AG04449 (cell line): ENCODE data around the gene EOLA2.
"Not testable (repeated sequence)": the region's sequence is repeated elsewhere in the genome, so short reads cannot be mapped to it uniquely, and the experiment has no call there.

Experiments
- CTCF ChIA-PET: fragments of 350-600 bp; formaldehyde crosslinking; extraction: SDS; loops from one replicate; lab custom pipeline; 2021; ENCODE audit warnings: antibody characterized with exemption; lab: Yijun Ruan, JAX
- POLR2A ChIA-PET: fragments of 400-600, 350-600 bp; formaldehyde crosslinking; extraction: SDS; loops from one replicate; lab custom pipeline; 2020; ENCODE audit warnings: antibody characterized with exemption, inconsistent platforms; lab: Yijun Ruan, JAX
- DNase-seq: peaks from one replicate; pipeline ENCODE4 v3.0.0-alpha.2; 2010; ENCODE audit warnings: low read depth, low spot score
- H3K4me3 ChIP-seq: 2 replicates; pipeline ENCODE4 v1.5.1; 2011; ENCODE audit warnings: low read depth, mild to moderate bottlenecking, control low read depth, low read length
- TF ChIP-seq, protein P1 (sequence below): IDR thresholded peaks from one replicate; pipeline ENCODE4 v1.5.1; 2011; ENCODE audit warnings: mild to moderate bottlenecking, moderate library complexity, low read length, control low read depth, inconsistent platforms; ENCODE audit not compliant: insufficient read depth; ENCODE audit errors: missing control alignments

Gene EOLA2

DNA sequence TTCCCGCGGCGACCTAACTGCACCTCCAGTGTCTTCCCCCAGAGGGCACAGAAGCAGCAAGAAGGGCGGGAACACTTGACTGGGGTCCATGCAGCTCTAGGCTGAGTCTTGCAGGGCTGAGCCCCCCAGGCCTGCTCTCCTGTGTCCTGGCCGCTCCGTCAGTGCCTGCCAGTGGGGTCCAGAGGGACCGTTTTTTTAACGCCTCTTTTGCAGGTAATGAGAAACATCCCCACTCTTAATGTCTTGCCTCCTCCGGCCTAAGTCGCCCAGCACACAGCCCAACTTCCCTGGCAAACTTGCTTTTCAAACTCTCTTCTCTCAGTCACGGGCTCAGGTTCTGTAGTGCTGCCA lies 2.4 kb upstream of the EOLA2 start:
- POLR2A ChIA-PET: interaction anchor here (0.9 kb wide), 1 partner anchor 401 kb away, joined by 3 read pairs; no protein-coding TSS in a partner anchor
- CTCF ChIA-PET: interaction anchor here (0.9 to 1.3 kb wide), 2 partner anchors 647 to 741 kb away, joined by 3 to 5 read pairs; no protein-coding TSS in a partner anchor
- DNase-seq: not testable (repeated sequence)
- H3K4me3 ChIP-seq: peak overlapping the region; percentile 33
- TF ChIP-seq, protein P1, sequence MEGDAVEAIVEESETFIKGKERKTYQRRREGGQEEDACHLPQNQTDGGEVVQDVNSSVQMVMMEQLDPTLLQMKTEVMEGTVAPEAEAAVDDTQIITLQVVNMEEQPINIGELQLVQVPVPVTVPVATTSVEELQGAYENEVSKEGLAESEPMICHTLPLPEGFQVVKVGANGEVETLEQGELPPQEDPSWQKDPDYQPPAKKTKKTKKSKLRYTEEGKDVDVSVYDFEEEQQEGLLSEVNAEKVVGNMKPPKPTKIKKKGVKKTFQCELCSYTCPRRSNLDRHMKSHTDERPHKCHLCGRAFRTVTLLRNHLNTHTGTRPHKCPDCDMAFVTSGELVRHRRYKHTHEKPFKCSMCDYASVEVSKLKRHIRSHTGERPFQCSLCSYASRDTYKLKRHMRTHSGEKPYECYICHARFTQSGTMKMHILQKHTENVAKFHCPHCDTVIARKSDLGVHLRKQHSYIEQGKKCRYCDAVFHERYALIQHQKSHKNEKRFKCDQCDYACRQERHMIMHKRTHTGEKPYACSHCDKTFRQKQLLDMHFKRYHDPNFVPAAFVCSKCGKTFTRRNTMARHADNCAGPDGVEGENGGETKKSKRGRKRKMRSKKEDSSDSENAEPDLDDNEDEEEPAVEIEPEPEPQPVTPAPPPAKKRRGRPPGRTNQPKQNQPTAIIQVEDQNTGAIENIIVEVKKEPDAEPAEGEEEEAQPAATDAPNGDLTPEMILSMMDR: peak; percentile 73

DNA sequence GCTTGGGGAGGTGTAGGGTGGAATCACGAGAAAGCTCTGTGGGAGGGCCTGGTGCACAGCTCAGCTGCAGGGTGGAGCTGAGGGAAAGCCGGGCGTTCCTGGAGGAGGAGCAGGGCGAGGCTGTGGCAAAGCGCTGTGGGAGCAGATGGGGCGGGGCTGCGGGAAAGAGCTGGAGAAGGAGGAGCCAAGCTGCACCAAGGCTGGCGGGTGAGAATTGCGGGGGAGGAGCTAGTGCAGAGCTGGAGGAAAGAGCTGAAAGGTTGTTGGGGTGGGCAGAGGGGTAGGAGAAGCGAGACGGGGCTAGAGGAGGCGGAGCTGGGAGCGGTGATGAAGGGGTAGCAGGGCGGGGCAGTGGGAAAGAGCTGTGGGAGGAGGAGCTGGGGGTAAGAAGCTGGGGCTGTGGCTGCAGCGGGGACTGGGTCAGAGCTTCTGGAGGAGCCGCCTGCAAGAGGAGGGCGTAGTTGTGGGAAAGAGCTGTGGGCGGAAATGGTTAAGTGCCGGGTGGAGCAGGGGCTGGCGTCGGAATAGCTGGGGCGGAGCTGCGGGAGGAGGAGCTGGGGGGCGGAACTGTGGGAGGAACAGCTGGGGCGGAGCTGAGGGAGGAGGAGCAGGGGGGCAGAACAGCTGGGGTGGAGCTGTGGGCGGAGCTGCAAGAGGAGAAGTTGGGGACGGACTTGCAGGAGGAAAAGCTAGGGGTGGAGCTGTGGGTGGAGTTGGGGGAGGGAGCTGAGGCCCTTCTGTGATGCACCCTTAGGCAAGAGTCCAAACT lies 1.8 kb upstream of the EOLA2 start:
- TF ChIP-seq, protein P1: no peak
- CTCF ChIA-PET: interaction anchor here (0.9 to 1.3 kb wide), 3 partner anchors 547 to 742 kb away, joined by 3 to 5 read pairs (median 3); no protein-coding TSS in a partner anchor
- H3K4me3 ChIP-seq: peak overlapping the region; percentile 63
- DNase-seq: peak; percentile 95
- POLR2A ChIA-PET: interaction anchor here (0.6 to 0.9 kb wide), 3 partner anchors 400 to 435 kb away, joined by 3 read pairs; partner anchors contain the start of gene IDS

DNA sequence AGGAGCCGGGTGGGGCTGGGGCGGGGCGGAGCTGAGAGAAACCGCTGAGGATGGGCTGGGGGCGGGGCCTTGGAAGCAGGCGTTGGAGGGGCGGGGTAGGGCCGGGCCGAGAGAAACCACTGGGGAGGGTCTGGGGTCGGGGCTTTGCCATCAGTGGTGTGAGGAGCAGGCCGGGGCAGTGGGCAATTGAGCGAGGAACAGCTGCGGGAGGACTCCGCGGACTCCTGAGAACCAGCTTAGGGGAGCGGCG lies 1.3 kb upstream of the EOLA2 start:
- TF ChIP-seq, protein P1: no peak
- no peak for DNase-seq
- CTCF ChIA-PET: interaction anchor here (1.0 to 1.8 kb wide), 2 partner anchors 548 to 649 kb away, joined by 3 to 7 read pairs; no protein-coding TSS in a partner anchor
- POLR2A ChIA-PET: interaction anchor here (0.6 to 0.9 kb wide), 4 partner anchors 400 to 641 kb away, joined by 3 read pairs; partner anchors contain the start of gene IDS
- H3K4me3 ChIP-seq: peak overlapping the region; percentile 63

DNA sequence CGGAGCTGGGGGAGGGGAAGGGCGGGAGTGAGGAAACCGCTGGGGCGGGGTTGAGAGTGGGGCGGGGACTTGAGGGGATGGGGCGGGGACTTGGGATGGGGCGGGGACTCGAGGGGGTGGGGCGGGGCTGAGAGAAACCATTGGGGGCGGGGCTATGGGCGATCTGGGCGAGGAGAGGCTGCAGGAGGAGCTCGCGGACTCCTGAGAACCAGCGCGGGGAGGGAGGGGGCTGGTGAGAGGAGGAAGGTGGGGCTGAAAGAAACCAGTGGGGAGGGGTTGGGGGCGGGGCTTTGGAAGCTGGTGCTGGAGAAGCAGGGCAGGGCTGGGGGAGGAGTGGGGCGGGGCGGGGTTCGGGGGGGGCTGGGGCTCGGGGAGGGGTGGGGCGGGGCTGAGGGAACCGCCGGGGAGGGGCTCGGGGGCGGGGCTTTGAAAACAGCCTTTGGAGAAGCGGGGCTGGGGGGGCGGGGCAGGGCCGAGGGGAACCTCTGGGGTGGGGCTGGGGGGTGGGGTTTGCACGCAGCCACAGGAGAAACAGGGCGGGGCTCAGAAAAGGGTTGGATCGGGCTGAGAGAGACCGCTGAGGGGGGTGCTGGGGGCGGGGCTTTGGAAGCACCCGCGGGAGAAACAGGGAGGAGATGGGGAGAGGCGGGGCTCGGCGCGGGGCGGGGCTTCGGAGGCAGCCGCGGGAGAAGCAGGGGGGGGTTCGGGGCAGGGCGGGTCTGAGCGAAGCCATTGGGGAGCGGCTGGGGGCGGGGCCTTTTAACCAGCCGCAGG lies 777 bp upstream of the EOLA2 start:
- CTCF ChIA-PET: interaction anchor here (1.0 to 2.1 kb wide), 8 partner anchors 23 to 785 kb away, joined by 3 to 7 read pairs (median 3); no protein-coding TSS in a partner anchor
- POLR2A ChIA-PET: interaction anchor here (0.6 to 0.9 kb wide), 2 partner anchors 434 to 642 kb away, joined by 3 read pairs; partner anchors contain the start of gene IDS
- TF ChIP-seq, protein P1: no peak
- peak overlapping the region; percentile 79 for H3K4me3 ChIP-seq
- peak; percentile 55 for DNase-seq

DNA sequence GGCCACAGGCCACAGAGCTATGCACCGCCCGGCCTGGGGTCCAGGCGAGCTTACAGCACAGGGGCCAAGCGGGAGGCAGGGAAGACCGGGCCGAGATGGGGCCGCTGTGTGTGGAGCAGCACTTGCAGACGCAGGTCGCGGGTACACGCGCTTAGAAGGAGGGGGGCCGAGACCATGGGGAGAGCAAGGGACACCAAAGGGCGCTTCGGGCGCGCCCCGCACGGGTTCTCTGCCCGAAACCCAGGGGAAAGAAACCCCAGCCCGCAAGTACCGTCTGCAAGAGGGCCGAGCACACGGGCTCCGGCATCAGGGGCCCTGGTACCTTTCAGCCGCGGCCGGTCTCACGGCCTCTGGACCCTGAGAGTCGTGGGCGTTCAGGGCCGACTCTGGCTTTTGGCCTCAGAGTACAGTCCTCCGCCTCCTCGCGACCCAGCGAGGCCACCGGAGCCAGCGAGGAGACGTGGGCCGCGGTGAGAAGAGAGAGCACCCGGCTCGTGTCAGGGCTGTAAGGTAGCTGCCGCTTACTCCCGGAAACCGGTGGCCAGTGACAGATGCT lies 342 bp downstream of the EOLA2 start:
- ChIA-PET POLR2A (no interaction called here), CTCF (interaction anchor here (1.0 to 2.1 kb wide), 7 partner anchors 22 to 786 kb away, joined by 3 to 7 read pairs (median 3); no protein-coding TSS in a partner anchor)
- TF ChIP-seq, protein P1: no peak

DNA sequence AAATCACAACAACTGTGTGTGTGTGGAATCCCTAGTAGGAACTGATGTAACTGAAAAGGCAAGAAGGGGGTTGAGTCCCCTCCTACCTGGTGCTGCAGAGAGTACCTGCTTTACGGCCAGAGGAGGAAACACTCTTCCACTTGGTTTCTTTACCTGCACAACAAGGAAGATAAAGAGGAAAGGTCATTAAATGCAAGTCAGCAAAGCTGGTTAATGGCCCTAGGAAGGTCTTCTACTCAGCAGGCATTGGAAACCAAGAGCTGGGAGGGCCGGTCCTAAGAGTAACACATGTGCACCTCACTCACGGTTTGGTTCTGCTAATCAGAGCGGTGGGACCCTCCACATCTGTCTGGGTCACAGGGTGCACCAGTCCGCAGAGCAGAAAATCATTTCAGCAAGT lies 963 bp downstream of the EOLA2 start:
- DNase-seq, POLR2A ChIA-PET: not testable (repeated sequence)
- CTCF ChIA-PET: interaction anchor here (2.1 kb wide), 1 partner anchor 33 kb away, joined by 6 read pairs; no protein-coding TSS in a partner anchor
- peak overlapping the region; percentile 79 for H3K4me3 ChIP-seq

More for the DNA sequence above, 342 bp downstream of the EOLA2 start:
- peak overlapping the region; percentile 79 for H3K4me3 ChIP-seq
- no peak for DNase-seq

DNA sequence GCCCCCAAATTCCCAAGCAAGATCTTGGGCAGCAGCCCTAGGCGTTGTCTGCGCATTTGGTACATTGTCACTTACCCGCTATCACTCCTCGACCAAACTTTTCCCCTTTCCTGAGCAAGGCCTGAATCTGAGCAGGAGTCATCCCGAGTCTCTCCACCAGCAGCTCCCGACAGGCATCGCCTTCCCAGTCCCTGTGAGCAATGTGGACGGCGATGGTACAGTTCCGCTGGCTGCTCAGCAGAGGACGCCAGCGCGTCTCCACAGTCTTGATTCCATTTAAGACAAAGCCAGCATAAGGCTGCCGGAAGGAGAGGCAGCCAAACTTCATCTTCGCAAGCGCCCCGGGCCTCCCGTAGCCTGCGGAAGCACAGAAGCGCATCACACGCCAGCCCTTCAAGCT lies 4.7 kb downstream of the EOLA2 start:
- DNase-seq, CTCF ChIA-PET, POLR2A ChIA-PET, H3K4me3 ChIP-seq: not testable (repeated sequence)

DNA sequence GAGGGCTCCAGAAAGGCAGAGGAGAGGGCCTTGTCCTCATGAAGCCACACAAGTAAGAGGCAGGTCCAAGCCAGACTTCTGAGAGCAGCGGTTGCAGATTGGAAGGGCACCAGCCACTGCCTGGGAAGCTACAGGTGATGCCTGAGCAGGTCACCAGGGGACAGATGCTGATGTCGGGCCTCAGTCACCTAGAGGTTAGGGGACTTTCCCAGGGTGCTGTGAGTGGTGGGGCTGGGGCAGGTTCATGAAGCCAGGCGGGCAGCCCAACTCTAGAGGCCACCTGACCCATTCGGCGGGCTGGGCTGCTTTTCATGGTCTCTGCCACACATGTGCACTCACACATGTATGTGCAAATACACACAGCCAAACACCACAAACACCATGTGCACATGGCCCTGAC lies 5.3 kb downstream of the EOLA2 start:
- POLR2A ChIA-PET, DNase-seq, CTCF ChIA-PET, H3K4me3 ChIP-seq: not testable (repeated sequence)

DNA sequence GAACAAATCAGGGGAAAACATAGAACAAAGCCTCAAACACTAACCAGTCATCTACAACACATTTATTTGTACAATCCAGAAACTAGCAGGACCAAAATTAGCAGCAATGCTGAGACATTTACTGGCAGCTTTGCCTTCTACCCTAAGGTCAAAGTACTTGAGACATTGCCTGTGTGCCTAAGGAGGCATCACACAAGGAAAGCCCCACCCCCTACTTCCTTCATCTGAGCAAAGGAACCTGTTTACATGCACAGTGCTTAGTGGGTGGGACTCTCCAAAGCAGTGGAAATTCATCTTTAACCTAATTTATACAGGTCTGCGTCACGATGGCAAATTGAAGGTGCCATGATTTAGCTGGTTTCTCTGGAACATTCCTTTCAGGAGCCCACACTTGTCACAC lies 6.1 kb downstream of the EOLA2 start:
- DNase-seq, CTCF ChIA-PET, POLR2A ChIA-PET, H3K4me3 ChIP-seq: not testable (repeated sequence)
